Naive B cell (primary cell): ENCODE results near the gene LTBP3. TPM values are rescaled to one million over a fixed set of nuclear protein-coding genes. Genes with fewer than 3 reads are reported as not detected.
A peak's percentile ranks its signal among the peaks of the same experiment; 100 is the strongest.

Source experiments
- ATAC-seq, 2 donors: fragments of 150-1000 bp; cut with Tn5 transposase; 2 replicates each; pipeline ENCODE4 v1.10.0; 2021; ENCODE audit warnings: low read depth in 2 of 2, mild to moderate bottlenecking in 2 of 2, moderate library complexity in 2 of 2
- DNase-seq: peaks from one replicate; pipeline ENCODE4 v3.0.0; 2022
- H3K27ac Mint-ChIP-seq, 6 donors: one replicate each; pipeline ENCODE4 v1.8.0; 2020 to 2022; ENCODE audit warnings: mild to moderate bottlenecking in 6 of 6, mixed read lengths in 6 of 6, moderate library complexity in 5 of 6, inconsistent platforms in 2 of 6
- H3K27me3 Mint-ChIP-seq, 3 donors: one replicate each; pipeline ENCODE4 v1.8.0; 2021 to 2022; ENCODE audit warnings: mixed read lengths in 3 of 3, mild to moderate bottlenecking in 1 of 3
- H3K36me3 Mint-ChIP-seq, 2 donors: one replicate each; pipeline ENCODE4 v1.8.0; 2020 to 2022; ENCODE audit warnings: mixed read lengths in 2 of 2, inconsistent platforms in 1 of 2, mild to moderate bottlenecking in 1 of 2
- H3K4me1 Mint-ChIP-seq, 3 donors: one replicate each; pipeline ENCODE4 v1.8.0; 2020 to 2022; ENCODE audit warnings: mixed read lengths in 3 of 3, inconsistent platforms in 1 of 3, mild to moderate bottlenecking in 1 of 3, moderate library complexity in 1 of 3
- H3K4me3 Mint-ChIP-seq, 8 donors: one replicate each; pipeline ENCODE4 v1.8.0; 2020 to 2022; ENCODE audit warnings: mild to moderate bottlenecking in 8 of 8, mixed read lengths in 8 of 8, moderate library complexity in 8 of 8, inconsistent platforms in 2 of 8
- H3K9me3 Mint-ChIP-seq, 7 donors: one replicate each; pipeline ENCODE4 v1.8.0; 2020 to 2022; ENCODE audit warnings: mixed read lengths in 7 of 7, mild to moderate bottlenecking in 5 of 7, inconsistent platforms in 2 of 7, moderate library complexity in 1 of 7
- polyA plus RNA-seq, 6 donors: library from polyadenylated mRNA; unstranded; fragments of 300-500 nt; fragmentation: Illumina TruSeq; gene quantifications; one replicate each; pipeline ENCODE4 v1.2.3, GENCODE V29; 2021; ENCODE audit warnings: low read depth in 6 of 6

Gene LTBP3
- polyA plus RNA-seq, 6 donors from 2014 or later, result 12.5 to 40.5 (median 23.0) TPM

DNA sequence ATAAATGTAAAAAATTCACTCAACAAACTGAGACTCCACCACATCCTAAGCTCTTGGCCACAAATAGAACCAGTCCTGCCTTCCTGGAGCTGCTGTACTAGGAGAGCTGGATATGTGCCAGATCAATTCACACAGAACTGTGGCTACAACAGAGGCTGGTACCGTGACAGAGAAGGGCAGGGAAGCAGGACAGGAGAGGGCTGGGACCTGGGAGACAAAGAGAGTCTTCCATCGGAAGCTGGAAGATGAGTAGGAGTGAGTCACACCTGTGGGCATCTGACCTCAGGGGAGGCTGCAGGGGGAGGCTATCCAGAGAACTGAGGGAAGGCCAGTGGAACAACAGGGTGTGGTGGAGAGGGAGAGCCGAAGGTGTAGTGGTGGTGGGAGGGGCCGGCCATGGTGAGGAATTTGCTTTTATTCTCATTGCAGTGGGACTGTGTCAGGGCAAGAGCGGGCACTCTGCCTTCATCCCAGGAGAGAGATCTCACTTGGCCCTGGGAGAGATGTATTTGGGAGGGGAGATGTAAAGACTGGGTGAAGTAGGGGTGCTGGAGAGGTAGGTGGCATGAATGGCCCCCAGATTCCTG, 1.9 kb upstream of the LTBP3 start:
- peak overlapping the region in 3 of 8 donors; percentile 53 to 72 (median 66) for H3K4me3 Mint-ChIP-seq
- no peaks in the 10 kb centered on the region for H3K36me3 Mint-ChIP-seq
- H3K9me3 Mint-ChIP-seq, result no peaks in the 10 kb centered on the region
- no peak for ATAC-seq
- H3K27ac Mint-ChIP-seq, result peak overlapping the region in 4 of 6 donors; percentile 71 to 80 (median 76)
- peaks cover 23 to 40% (median 37%) of the 10 kb centered on the region in 3 donors for H3K4me1 Mint-ChIP-seq
- DNase-seq, result no peak
- no peaks in the 10 kb centered on the region for H3K27me3 Mint-ChIP-seq

DNA sequence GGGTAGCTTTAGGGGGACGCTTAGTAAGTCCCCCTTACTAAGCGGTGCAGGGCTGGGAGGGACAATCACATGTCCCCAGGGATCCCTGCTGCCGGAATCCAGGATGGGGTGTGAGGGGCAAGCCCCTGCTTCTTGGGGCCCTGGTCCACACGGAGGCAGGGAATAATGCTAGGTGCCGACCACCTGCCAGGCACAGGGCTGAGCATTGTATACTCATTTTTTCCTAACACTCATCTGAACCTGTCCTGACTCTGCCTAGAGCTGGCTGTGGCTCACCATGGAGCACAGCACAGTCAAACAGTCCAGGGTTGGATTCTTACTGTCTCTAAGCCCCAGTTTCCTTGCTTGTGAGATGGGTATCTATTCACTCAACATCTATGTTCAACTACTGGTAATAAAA, 1.4 kb upstream of the LTBP3 start:
- DNase-seq (no peak), ATAC-seq (no peak)
- H3K4me1 Mint-ChIP-seq, result peaks cover 28 to 45% (median 38%) of the 10 kb centered on the region in 3 donors
- no peaks in the 10 kb centered on the region for H3K9me3 Mint-ChIP-seq
- peak overlapping the region in 6 of 8 donors; percentile 45 to 76 (median 68) for H3K4me3 Mint-ChIP-seq
- H3K27ac Mint-ChIP-seq, result peak overlapping the region in 3 of 6 donors; percentile 26 to 54 (median 41)
- H3K36me3 Mint-ChIP-seq, result no peaks in the 10 kb centered on the region
- H3K27me3 Mint-ChIP-seq, result no peaks in the 10 kb centered on the region

DNA sequence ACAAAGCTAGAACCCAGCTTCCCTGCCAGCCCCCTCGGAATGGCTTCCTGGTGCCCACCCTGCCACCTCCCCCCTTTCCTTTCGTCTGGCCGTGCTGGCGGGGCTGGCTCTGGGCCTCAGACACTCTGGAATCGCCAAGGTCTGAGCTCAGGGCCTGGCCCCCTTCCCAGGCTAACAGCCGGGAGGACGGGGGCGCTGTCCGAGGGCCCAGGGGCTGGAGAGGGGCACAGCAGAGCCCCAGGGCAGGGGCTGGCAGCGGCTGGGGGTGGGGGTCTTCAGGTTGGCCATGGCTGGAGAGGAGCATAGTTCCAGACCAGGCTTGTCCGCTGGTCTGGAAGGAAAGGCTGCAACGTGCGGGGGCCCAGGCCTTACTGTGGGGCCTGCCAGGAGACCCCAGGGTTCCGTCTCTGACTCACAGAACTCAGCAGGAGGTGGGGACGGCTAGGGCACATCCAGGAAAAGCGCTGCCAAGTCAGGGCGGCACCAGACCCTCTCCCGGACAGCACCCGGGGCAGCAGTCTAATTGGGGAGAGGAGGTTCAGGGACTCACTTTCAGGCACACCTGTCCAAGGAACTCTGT, 861 bp upstream of the LTBP3 start:
- H3K9me3 Mint-ChIP-seq, result no peaks in the 10 kb centered on the region
- DNase-seq (no peak), ATAC-seq (no peak)
- peaks cover 31 to 49% (median 41%) of the 10 kb centered on the region in 3 donors for H3K4me1 Mint-ChIP-seq
- peak overlapping the region in 4 of 6 donors; percentile 26 to 60 (median 52) for H3K27ac Mint-ChIP-seq
- H3K4me3 Mint-ChIP-seq, result peak overlapping the region in 7 of 8 donors; percentile 26 to 86 (median 72)
- H3K27me3 Mint-ChIP-seq, result no peaks in the 10 kb centered on the region
- no peaks in the 10 kb centered on the region for H3K36me3 Mint-ChIP-seq

DNA sequence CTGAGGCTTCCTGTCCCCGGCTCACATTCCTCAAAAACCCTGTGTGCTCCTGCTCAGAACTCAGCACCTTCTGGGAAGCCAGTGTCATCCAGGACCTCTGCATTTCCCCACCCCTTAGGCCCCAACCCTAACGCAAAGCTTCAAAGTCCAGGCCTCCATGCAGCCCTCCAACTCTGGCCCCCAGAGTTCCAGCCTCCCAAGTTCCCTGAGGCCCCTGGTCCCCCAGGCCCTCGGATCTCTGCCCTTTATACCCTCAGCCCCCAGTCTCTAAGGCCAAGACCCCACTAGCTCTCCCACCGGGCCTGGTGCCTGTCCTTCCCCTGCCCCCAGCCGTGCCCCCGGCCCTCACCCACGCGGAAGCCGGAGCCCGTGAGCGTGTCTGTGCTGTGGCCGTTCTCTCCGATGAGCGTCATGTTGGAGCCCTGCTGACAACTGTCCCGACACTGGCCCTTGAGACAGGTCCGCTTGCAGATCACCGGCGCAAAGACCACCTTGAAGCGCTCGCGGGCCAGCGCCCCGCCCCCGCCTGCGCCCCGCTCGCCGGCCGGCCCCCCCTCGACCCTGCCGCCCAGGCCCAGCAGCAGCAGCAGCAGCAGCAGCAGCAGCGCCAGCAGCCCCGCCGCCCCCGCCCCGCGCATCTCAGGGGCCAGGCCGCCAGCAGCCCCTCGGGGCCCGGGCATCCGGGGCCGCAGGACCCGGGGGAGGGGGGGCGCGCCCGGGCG, 718 bp downstream of the LTBP3 start:
- ATAC-seq (peak; percentile 17 to 21), DNase-seq (no peak)
- peaks cover 38 to 53% (median 49%) of the 10 kb centered on the region in 3 donors for H3K4me1 Mint-ChIP-seq
- peak overlapping the region; percentile 74 to 90 (median 84) for H3K4me3 Mint-ChIP-seq
- H3K9me3 Mint-ChIP-seq, result peaks cover 0 to under 1% (median 0%) of the 10 kb centered on the region in 7 donors
- peak overlapping the region in 3 of 6 donors; percentile 20 to 75 (median 73) for H3K27ac Mint-ChIP-seq
- H3K36me3 Mint-ChIP-seq, result no peaks in the 10 kb centered on the region
- no peaks in the 10 kb centered on the region for H3K27me3 Mint-ChIP-seq

DNA sequence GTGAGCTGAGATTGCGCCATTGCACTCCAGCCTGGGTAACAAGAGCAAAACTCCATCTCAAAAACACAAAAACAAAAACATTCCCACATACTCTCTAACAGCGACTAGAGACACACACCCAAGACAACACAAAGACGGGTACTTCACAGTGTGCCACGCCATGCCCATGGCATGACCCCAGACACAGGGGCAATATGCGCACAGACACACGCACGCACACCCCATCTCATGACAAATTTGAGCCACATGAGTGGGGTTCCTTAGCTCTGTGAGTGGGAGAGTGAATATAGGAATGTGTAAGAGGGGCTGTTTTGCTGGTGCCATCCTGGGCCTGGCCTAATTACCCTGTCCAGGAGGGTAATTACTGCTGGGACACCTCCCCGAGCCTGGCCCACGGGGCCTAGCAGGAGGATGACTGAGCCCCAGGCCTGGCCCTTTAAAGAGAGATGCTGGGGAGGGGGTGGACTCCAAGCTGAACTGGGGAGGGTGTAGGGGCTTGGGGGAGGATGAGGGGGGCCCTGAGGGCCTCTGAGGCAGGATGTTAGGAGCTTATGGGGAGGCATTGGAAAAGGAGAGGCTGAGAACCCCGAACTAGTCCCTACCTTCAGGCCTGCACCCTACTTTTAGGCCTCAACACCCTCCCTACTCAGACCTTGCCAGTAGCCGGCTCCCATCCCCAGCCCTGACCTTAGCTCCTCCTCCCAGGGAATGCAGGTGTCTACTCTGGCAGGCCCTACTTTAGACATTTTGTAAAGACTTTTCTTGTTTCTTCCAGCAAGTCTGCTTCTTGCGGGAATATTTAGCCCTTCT, 1.5 kb downstream of the LTBP3 start:
- Mint-ChIP-seq H3K4me1 (peaks cover 41 to 60% (median 52%) of the 10 kb centered on the region in 3 donors), H3K4me3 (peak overlapping the region; percentile 74 to 90 (median 84)), H3K36me3 (no peaks in the 10 kb centered on the region), H3K27ac (peak overlapping the region in 5 of 6 donors; percentile 20 to 75 (median 41)), H3K27me3 (no peaks in the 10 kb centered on the region), H3K9me3 (peaks cover 0 to 1% (median 0%) of the 10 kb centered on the region in 7 donors)
- no peak for DNase-seq
- ATAC-seq, result no peak

DNA sequence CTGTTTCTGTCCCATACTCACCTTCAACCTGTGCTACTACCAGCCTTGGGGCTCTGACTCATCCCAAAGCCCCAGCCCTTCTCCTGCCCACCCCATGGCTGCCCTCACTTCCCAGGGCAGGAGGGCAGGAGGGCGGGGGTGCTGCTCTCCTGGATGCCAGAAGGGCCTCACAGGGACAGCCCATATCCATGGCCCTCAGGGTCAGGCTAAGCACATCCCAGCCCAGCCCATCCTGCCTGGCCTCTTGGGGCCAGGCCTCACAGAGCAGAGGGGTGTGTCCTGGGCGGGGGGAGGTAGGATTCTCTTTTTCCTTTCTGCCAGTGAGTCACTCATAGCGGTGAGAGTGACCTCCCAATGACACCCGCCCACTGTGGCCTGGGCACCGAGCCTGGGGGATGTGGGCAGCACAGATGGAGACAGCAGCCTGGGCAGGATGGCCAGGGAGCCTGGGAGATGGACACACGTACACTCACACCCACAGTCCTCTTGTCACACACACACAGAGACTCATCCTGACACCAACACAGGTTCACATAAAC, 2.4 kb downstream of the LTBP3 start:
- Mint-ChIP-seq H3K36me3 (no peaks in the 10 kb centered on the region), H3K4me3 (peak overlapping the region in 7 of 8 donors; percentile 0 to 84 (median 66)), H3K4me1 (peaks cover 46 to 66% (median 57%) of the 10 kb centered on the region in 3 donors), H3K27ac (peak overlapping the region in 3 of 6 donors; percentile 12 to 74 (median 26)), H3K27me3 (no peaks in the 10 kb centered on the region), H3K9me3 (peaks cover 0 to 1% (median 0%) of the 10 kb centered on the region in 7 donors)
- DNase-seq (no peak), ATAC-seq (no peak)

DNA sequence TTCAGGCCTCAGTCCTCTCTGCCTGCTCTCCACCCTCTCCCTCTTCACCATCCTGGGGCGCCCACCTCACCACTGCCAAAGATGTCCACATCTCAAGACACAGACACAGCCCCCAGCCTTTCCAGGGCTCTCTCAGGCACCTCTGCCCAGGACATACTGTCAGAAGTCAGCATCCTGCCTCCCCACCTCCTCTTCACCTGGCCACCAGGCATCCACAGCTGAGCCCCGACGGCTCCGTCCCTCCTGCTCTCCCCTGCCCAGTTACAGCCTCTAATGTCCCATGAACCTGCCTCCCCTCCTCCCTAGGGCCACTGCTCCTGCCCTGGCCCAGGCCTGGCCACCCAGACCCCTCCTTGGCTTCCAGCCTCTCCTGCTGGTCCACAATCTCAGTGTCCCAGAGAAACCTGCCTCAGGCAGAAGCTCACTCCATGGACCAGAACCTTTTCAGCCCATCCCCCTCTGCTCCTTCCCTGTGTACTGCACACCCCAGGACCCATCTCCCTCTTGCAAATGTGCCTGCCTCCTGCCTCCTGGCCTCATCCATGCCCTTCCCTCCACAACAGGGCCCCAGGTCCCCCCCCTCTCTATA, 3.2 kb downstream of the LTBP3 start:
- DNase-seq (no peak), ATAC-seq (no peak)
- no peaks in the 10 kb centered on the region for H3K27me3 Mint-ChIP-seq
- H3K27ac Mint-ChIP-seq, result peak overlapping the region in 2 of 6 donors; percentile 74 to 78
- no peaks in the 10 kb centered on the region for H3K36me3 Mint-ChIP-seq
- peak overlapping the region in 5 of 8 donors; percentile 2 to 84 (median 63) for H3K4me3 Mint-ChIP-seq
- H3K9me3 Mint-ChIP-seq, result peaks cover 0 to 1% (median 0%) of the 10 kb centered on the region in 7 donors
- peaks cover 41 to 57% (median 49%) of the 10 kb centered on the region in 3 donors for H3K4me1 Mint-ChIP-seq

DNA sequence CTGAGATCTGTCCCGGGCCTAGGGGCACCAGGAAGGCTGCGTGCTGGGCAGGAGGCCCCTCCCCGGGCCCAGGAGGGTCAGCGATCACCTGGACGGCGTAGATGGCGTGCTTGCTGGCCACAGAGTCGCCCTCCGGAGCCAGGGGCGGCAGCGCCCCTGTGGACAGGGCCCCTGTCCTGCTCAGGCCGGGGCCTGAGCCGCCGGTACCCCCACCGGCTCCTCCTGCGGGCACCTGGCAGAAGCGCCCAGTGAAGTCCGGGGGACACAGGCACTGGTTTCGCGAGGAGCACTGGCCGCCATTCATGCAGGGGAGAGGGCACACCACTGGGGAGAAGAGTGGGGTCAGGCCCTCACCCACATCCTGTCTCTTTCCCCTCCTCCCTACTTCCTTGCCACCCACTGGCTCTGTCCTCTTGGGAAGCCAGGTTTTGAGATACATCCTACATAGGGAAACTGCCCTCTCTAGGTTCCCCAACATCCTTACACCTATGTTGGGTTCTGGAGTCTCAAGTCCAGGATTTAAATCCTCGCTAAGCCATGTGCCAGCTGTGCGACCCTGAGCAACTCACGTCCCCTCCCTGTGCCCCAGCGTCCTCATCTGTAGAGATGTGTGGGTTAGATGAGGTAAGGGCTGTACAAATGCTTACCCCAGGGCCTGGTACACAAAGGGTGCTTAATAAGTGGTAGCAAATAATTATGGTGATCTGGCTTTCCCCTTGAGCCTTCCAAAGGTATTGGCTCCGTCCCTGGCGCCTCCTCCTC, 3.9 kb downstream of the LTBP3 start:
- H3K9me3 Mint-ChIP-seq, result peaks cover 0 to 1% (median 0%) of the 10 kb centered on the region in 7 donors
- DNase-seq (no peak), ATAC-seq (no peak)
- peak overlapping the region in 2 of 6 donors; percentile 70 to 78 for H3K27ac Mint-ChIP-seq
- H3K4me1 Mint-ChIP-seq, result peaks cover 41 to 56% (median 48%) of the 10 kb centered on the region in 3 donors
- no peaks in the 10 kb centered on the region for H3K27me3 Mint-ChIP-seq
- peak overlapping the region in 5 of 8 donors; percentile 29 to 84 (median 49) for H3K4me3 Mint-ChIP-seq
- no peaks in the 10 kb centered on the region for H3K36me3 Mint-ChIP-seq

DNA sequence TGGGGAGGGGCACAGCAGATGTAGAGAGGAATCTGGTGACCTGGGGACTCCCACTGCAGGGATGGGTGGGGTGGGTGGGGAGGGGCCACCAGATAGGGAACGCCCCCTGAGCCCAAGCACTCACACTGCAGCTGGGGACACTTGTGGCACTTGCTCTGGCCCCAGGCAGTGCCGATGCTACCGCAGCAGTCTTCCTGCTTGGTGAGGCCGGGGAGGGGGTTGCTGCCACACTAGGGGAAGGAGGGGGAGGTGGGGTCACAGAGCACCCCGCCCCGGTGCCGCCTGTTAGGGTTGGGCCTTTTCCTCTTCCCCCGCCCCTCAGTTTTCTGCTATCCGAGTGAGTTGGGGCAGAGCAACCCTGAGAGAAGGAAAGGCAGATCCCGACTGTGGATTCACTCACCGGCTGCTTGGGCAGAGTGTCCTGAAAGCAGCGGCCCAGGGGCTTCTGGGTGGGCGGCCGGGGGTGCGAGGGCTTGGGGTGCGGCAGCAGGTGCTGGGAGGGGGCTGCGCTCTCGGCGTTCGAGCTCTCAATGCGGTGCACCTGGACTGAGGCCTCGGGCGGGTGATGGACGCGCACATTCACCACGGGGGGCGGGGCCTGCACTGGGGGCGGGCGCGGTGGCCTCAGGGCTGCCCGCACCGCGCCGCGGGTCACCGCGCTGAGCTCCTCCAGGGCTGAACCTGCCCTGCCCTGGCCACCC, 4.7 kb downstream of the LTBP3 start:
- H3K4me3 Mint-ChIP-seq, result peak overlapping the region in 3 of 8 donors; percentile 9 to 47 (median 31)
- H3K27ac Mint-ChIP-seq, result peak overlapping the region in 2 of 6 donors; percentile 44 to 52
- ATAC-seq (peak; percentile 41 to 58), DNase-seq (peak; percentile 33)
- no peaks in the 10 kb centered on the region for H3K27me3 Mint-ChIP-seq
- H3K9me3 Mint-ChIP-seq, result peaks cover 0 to 1% (median 0%) of the 10 kb centered on the region in 7 donors
- peaks cover 49 to 60% (median 55%) of the 10 kb centered on the region in 3 donors for H3K4me1 Mint-ChIP-seq
- no peaks in the 10 kb centered on the region for H3K36me3 Mint-ChIP-seq

DNA sequence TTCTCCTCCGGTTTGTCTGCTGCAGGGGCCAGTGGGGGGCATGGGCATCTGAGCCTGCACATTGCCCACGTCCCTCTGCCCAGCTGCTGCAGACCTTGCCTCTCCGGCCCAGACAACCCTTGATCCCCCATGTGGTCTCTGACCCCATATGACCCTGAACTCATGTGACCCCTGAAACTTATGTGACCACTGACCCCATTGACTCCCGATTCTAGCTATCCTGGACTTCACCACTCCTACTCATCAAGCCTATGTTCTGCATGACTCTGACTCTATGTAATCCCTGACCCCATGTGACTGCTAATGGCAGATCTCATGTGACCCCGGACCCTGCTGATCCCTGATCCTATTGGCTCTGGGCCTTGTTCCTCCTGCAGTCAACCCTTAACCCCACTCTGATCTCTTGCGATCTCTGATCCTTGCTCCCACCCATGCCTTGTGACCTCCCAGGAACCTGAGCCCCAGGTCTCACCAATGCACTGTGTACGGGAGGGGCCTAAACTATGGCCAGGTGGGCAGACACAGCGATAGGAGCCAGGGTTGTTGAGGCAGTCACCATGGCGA, 5.7 kb downstream of the LTBP3 start:
- Mint-ChIP-seq H3K4me1 (peaks cover 56 to 67% (median 63%) of the 10 kb centered on the region in 3 donors), H3K27ac (peak overlapping the region; percentile 21 to 97 (median 79)), H3K27me3 (no peaks in the 10 kb centered on the region), H3K9me3 (peaks cover 0 to 1% (median 0%) of the 10 kb centered on the region in 7 donors), H3K36me3 (no peaks in the 10 kb centered on the region), H3K4me3 (peak overlapping the region in 7 of 8 donors; percentile 2 to 78 (median 53))
- no peak for ATAC-seq
- no peak for DNase-seq
